ENCODE data around the gene CCDC60. TPM values are rescaled to one million over a fixed set of nuclear protein-coding genes. Genes with fewer than 3 reads are reported as not detected.

CCDC60 gene
- total RNA-seq, 1 experiment from 2014 or later: not detected

DNA sequence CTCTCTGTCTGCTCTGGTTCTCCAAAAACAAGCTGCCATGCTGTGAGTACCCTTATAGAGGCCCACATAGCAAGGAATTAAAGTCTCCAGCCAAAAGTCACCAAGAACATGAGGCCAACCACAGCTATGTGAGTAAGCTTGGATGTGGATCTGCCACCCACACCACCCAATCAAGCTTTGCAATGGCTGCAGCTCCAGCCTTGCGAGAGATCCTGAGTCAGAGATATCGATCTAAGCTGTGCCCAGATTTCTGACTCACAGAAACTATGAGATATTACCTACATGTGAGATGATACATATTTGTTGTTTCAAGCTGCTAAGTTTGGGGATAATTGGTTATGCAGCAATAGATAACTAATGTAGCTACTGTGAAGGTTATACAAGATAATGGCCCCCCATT is 243.6 kb downstream of the CCDC60 start:
- Histone ChIP-seq H3K4me1 (ENCODE audit: insufficient read depth, low read length, poor library complexity, severe bottlenecking) (no peaks in the 10 kb centered on the region), H3K27ac (ENCODE audit: low read depth, low read length, poor library complexity, severe bottlenecking) (no peak overlapping the region), H3K4me3 (ENCODE audit: low read depth, low read length, poor library complexity, severe bottlenecking) (no peak overlapping the region), H3K36me3 (ENCODE audit: insufficient read depth, low read length, poor library complexity, severe bottlenecking) (no peaks in the 10 kb centered on the region), H3K9me3 (ENCODE audit: low read depth, low read length, poor library complexity, severe bottlenecking) (peaks cover 3% of the 10 kb centered on the region), H3K27me3 (replicated peaks; ENCODE audit: insufficient read depth, low read depth, low read length, poor library complexity) (no peaks in the 10 kb centered on the region)
- no TSS peak for BruUV-seq (replicated peaks)
- POLR2A ChIA-PET (ENCODE audit: low non-redundant PET): no interaction called here
- intact Hi-C loops (cut with micrococcal nuclease; ENCODE audit: unreplicated experiment): no loop called here
- no peak for TF ChIP-seq CTCF (conservative IDR thresholded peaks at IDR 0.05; ENCODE audit: low read depth, low read length)
- TF ChIP-seq EZH2 (IDR thresholded peaks at IDR 0.05; ENCODE audit: borderline replicate concordance, low read depth, low read length, poor library complexity, severe bottlenecking): no peak
- DNase-seq (ENCODE audit: low spot score): no peak
- CTCF ChIA-PET: interaction anchor here (0.9 kb wide), 1 partner anchor 33 kb away, joined by 3 read pairs; no protein-coding TSS in a partner anchor

GRCh38 chr12:119589097-119589496 is 254.6 kb downstream of the CCDC60 start:
- Histone ChIP-seq H3K27me3 (replicated peaks; ENCODE audit: insufficient read depth, low read depth, low read length, poor library complexity) (no peaks in the 10 kb centered on the region), H3K36me3 (ENCODE audit: insufficient read depth, low read length, poor library complexity, severe bottlenecking) (no peaks in the 10 kb centered on the region), H3K27ac (ENCODE audit: low read depth, low read length, poor library complexity, severe bottlenecking) (peak overlapping the region; percentile 37), H3K9me3 (ENCODE audit: low read depth, low read length, poor library complexity, severe bottlenecking) (no peaks in the 10 kb centered on the region), H3K4me1 (ENCODE audit: insufficient read depth, low read length, poor library complexity, severe bottlenecking) (peaks cover 47% of the 10 kb centered on the region), H3K4me3 (ENCODE audit: low read depth, low read length, poor library complexity, severe bottlenecking) (no peak overlapping the region)
- ChIA-PET CTCF (no interaction called here), POLR2A (ENCODE audit: low non-redundant PET) (interaction anchor here (0.6 kb wide), 1 partner anchor 31 kb away, joined by 4 read pairs; no protein-coding TSS in a partner anchor)
- intact Hi-C loops (cut with micrococcal nuclease; ENCODE audit: unreplicated experiment): no loop called here
- no TSS peak for BruUV-seq (replicated peaks)
- TF ChIP-seq CTCF (conservative IDR thresholded peaks at IDR 0.05; ENCODE audit: low read depth, low read length): no peak
- DNase-seq (ENCODE audit: low spot score): peak; percentile 93

- Histone ChIP-seq H3K27me3 (replicated peaks; ENCODE audit: insufficient read depth, low read depth, low read length, poor library complexity) (no peaks in the 10 kb centered on the region), H3K9me3 (ENCODE audit: low read depth, low read length, poor library complexity, severe bottlenecking) (no peaks in the 10 kb centered on the region), H3K4me3 (ENCODE audit: low read depth, low read length, poor library complexity, severe bottlenecking) (no peak overlapping the region), H3K36me3 (ENCODE audit: insufficient read depth, low read length, poor library complexity, severe bottlenecking) (no peaks in the 10 kb centered on the region), H3K4me1 (ENCODE audit: insufficient read depth, low read length, poor library complexity, severe bottlenecking) (peaks cover 47% of the 10 kb centered on the region), H3K27ac (ENCODE audit: low read depth, low read length, poor library complexity, severe bottlenecking) (peak overlapping the region; percentile 37)
- intact Hi-C loops (cut with micrococcal nuclease; ENCODE audit: unreplicated experiment): no loop called here
- no TSS peak for BruUV-seq (replicated peaks)
- no peak for DNase-seq (ENCODE audit: low spot score)
- ChIA-PET CTCF (no interaction called here), POLR2A (ENCODE audit: low non-redundant PET) (interaction anchor here (0.6 kb wide), 1 partner anchor 203 kb away, joined by 3 read pairs; no protein-coding TSS in a partner anchor)
- no peak for TF ChIP-seq CTCF (conservative IDR thresholded peaks at IDR 0.05; ENCODE audit: low read depth, low read length)
- TF ChIP-seq EZH2 (IDR thresholded peaks at IDR 0.05; ENCODE audit: borderline replicate concordance, low read depth, low read length, poor library complexity, severe bottlenecking): no peak
Measured at GRCh38 chr12:119589634-119590033, 255.1 kb downstream of the CCDC60 start.

Other genes with a start within 250 kb of the CCDC60 start
- 0.13 and 0.42 TPM in 2 replicates for gene HSPB8, start 155.8 kb upstream of the CCDC60 start, total RNA-seq (2021)

Measured in A673 (cell line).